Measurements from ENCODE around the gene DOCK3.

DNA sequence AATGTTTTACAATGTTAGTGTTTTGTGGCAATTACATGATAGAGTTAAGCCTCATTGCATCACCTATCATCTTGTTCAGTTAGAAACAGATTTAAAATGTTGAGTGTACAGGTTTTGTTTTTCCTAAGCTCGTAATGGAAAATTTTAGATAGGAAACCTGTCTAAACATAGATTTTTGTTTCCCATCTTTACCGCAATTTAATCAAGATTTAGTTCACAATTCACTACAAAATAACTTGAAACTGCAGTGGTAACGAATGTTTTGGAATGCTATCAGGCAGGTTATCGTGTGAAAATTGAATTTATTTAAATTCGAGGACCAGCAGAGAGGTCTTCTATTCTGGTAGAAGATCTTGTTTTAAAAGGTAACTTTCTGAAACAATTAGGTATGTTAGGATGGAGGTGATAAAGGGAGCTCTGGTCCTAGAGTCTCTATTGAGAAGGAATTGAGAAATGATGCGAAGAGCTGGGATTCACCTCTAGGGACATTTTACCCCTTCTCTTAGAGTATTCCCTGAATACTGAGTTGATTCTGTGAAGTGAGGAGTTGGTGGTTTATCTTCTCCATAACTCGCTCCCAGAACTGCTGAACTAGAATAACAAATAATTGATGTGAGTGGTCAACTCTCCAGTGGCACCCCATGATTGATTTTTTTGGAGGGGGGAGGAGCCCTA is 1.4 kb downstream of the DOCK3 start:
- TF ChIP-seq, protein P1, sequence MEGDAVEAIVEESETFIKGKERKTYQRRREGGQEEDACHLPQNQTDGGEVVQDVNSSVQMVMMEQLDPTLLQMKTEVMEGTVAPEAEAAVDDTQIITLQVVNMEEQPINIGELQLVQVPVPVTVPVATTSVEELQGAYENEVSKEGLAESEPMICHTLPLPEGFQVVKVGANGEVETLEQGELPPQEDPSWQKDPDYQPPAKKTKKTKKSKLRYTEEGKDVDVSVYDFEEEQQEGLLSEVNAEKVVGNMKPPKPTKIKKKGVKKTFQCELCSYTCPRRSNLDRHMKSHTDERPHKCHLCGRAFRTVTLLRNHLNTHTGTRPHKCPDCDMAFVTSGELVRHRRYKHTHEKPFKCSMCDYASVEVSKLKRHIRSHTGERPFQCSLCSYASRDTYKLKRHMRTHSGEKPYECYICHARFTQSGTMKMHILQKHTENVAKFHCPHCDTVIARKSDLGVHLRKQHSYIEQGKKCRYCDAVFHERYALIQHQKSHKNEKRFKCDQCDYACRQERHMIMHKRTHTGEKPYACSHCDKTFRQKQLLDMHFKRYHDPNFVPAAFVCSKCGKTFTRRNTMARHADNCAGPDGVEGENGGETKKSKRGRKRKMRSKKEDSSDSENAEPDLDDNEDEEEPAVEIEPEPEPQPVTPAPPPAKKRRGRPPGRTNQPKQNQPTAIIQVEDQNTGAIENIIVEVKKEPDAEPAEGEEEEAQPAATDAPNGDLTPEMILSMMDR (IDR thresholded peaks at IDR 0.05), result no peak
- TF ChIP-seq POLR2A (IDR thresholded peaks at IDR 0.05), result no peak
